Measurements from ENCODE around the gene KRTAP10-6.

The KRTAP10-6 gene

DNA sequence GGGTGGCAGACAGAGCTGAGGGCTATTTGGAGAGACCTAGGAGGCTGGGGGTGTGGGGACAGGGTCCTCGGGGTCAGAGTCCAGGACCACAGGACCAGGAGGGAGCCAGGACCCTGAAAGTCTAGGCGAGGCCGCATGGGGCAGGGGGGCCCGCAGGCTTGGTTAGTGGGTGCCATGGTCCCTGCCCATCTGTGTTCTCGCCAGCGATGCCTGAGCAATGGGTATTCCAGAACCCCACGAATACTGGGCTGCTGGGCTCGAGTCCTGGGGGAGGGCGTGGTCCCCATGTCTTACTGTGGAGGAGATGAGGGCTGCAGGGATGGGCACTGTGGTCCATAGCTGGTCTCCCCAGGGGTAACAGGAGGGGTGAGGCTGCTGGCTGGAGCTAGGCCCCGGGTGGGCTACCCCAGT is 2.0 kb downstream of the KRTAP10-6 start:
- no peaks in the 10 kb centered on the region for H3K27me3 ChIP-seq (ENCODE audit: insufficient read depth, poor library complexity, severe bottlenecking)

DNA sequence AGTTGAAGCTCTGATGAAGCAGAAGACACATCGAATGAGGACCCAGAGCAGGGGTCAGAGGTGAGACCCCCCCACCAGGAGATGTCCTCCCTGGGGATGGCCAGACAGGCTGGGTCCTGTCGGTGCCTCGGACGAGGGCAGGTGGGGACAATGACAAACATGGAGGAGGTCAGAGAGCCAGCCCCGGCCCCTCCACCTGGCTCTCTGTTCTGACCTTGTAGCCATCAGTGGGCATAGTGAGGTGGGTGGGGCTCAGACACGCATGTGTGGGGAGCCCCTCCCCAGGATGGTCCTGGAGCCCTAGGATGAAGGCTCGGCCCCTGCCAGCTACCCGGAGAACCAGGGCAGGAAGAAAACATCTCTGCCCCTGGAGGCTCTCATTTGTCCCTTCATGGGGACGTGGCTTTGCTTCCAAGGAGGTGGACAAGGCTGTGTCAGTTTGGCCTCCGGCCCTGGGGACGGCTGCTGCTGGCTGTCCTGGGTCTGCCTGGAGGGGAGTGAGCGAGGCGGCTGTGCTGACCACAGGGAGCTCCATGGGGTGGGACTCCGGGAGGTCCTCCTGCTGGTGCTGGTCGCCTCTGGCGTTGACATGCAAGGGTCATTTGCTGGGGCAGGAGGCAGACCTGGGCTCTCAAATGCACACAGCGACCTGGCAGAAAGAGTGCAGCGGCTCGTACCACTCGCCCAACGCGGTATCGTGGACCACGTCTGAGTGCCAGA is 2.6 kb downstream of the KRTAP10-6 start:
- TF ChIP-seq SPI1 (IDR thresholded peaks at IDR 0.05; ENCODE audit: borderline replicate concordance, low read depth): no peak
- TF ChIP-seq, protein P1, sequence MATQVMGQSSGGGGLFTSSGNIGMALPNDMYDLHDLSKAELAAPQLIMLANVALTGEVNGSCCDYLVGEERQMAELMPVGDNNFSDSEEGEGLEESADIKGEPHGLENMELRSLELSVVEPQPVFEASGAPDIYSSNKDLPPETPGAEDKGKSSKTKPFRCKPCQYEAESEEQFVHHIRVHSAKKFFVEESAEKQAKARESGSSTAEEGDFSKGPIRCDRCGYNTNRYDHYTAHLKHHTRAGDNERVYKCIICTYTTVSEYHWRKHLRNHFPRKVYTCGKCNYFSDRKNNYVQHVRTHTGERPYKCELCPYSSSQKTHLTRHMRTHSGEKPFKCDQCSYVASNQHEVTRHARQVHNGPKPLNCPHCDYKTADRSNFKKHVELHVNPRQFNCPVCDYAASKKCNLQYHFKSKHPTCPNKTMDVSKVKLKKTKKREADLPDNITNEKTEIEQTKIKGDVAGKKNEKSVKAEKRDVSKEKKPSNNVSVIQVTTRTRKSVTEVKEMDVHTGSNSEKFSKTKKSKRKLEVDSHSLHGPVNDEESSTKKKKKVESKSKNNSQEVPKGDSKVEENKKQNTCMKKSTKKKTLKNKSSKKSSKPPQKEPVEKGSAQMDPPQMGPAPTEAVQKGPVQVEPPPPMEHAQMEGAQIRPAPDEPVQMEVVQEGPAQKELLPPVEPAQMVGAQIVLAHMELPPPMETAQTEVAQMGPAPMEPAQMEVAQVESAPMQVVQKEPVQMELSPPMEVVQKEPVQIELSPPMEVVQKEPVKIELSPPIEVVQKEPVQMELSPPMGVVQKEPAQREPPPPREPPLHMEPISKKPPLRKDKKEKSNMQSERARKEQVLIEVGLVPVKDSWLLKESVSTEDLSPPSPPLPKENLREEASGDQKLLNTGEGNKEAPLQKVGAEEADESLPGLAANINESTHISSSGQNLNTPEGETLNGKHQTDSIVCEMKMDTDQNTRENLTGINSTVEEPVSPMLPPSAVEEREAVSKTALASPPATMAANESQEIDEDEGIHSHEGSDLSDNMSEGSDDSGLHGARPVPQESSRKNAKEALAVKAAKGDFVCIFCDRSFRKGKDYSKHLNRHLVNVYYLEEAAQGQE (IDR thresholded peaks at IDR 0.05; ENCODE audit: insufficient replicate concordance, low read depth): no peak
- Histone ChIP-seq H3K27me3 (ENCODE audit: insufficient read depth, poor library complexity, severe bottlenecking) (no peaks in the 10 kb centered on the region), H3K27ac (replicated peaks) (no peak overlapping the region), H3K4me3 (replicated peaks; ENCODE audit: insufficient read depth, low read length) (no peak overlapping the region)
- no peak for DNase-seq (ENCODE audit: low read depth in 1 of 2, low spot score in 1 of 2)

More for the DNA sequence above, 2.0 kb downstream of the KRTAP10-6 start:
- TF ChIP-seq, protein P2, sequence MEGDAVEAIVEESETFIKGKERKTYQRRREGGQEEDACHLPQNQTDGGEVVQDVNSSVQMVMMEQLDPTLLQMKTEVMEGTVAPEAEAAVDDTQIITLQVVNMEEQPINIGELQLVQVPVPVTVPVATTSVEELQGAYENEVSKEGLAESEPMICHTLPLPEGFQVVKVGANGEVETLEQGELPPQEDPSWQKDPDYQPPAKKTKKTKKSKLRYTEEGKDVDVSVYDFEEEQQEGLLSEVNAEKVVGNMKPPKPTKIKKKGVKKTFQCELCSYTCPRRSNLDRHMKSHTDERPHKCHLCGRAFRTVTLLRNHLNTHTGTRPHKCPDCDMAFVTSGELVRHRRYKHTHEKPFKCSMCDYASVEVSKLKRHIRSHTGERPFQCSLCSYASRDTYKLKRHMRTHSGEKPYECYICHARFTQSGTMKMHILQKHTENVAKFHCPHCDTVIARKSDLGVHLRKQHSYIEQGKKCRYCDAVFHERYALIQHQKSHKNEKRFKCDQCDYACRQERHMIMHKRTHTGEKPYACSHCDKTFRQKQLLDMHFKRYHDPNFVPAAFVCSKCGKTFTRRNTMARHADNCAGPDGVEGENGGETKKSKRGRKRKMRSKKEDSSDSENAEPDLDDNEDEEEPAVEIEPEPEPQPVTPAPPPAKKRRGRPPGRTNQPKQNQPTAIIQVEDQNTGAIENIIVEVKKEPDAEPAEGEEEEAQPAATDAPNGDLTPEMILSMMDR (IDR thresholded peaks at IDR 0.05; ENCODE audit: insufficient read depth, low read length): no peak
- TF ChIP-seq SPI1 (IDR thresholded peaks at IDR 0.05; ENCODE audit: borderline replicate concordance, low read depth) (no peak), GABPA (IDR thresholded peaks at IDR 0.05; ENCODE audit: low read depth) (no peak), POLR2AphosphoS5 (IDR thresholded peaks at IDR 0.05; ENCODE audit: low read depth) (no peak)
- TF ChIP-seq, protein P1 (IDR thresholded peaks at IDR 0.05; ENCODE audit: insufficient replicate concordance, low read depth): no peak
- no peak for DNase-seq (ENCODE audit: low read depth in 1 of 2, low spot score in 1 of 2)
- H3K4me3 ChIP-seq (replicated peaks; ENCODE audit: insufficient read depth, low read length): no peak overlapping the region
- no peak overlapping the region for H3K27ac ChIP-seq (replicated peaks)

DNA sequence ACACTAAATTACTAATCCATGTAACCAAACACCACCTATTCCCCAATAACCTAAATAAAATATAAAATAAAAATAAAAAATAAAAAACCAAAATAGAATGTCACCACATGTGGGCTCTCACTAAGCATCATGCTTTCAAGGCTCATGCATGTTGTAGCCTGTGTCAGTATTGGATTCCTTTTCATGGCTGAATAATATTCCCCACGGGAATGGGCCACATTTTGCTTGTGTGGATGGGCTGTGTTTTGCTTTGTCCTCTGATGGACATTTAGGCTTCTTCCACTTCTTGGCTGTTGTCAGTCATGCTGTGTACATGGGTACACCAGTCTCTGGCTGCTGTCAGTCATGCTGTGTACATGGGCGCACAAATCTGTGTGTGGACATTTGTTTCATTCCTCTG is 3.2 kb downstream of the KRTAP10-6 start:
- Histone ChIP-seq H3K27ac (replicated peaks) (no peak overlapping the region), H3K4me3 (replicated peaks; ENCODE audit: insufficient read depth, low read length) (no peak overlapping the region), H3K27me3 (ENCODE audit: insufficient read depth, poor library complexity, severe bottlenecking) (no peaks in the 10 kb centered on the region)
- no peak for DNase-seq (ENCODE audit: low read depth in 1 of 2, low spot score in 1 of 2)
- TF ChIP-seq SPI1 (IDR thresholded peaks at IDR 0.05; ENCODE audit: borderline replicate concordance, low read depth) (no peak), GABPA (IDR thresholded peaks at IDR 0.05; ENCODE audit: low read depth) (no peak), POLR2AphosphoS5 (IDR thresholded peaks at IDR 0.05; ENCODE audit: low read depth) (no peak)
- TF ChIP-seq, protein P2 (IDR thresholded peaks at IDR 0.05; ENCODE audit: insufficient read depth, low read length): no peak
- TF ChIP-seq, protein P1 (IDR thresholded peaks at IDR 0.05; ENCODE audit: insufficient replicate concordance, low read depth): no peak

All from HL-60 (cell line).